ENCODE results near the gene NUFIP2.
A peak's percentile ranks its signal among the peaks of the same experiment; 100 is the strongest.
"Not testable (repeated sequence)": the region's sequence is repeated elsewhere in the genome, so short reads cannot be mapped to it uniquely, and the experiment has no call there.

Gene NUFIP2

DNA sequence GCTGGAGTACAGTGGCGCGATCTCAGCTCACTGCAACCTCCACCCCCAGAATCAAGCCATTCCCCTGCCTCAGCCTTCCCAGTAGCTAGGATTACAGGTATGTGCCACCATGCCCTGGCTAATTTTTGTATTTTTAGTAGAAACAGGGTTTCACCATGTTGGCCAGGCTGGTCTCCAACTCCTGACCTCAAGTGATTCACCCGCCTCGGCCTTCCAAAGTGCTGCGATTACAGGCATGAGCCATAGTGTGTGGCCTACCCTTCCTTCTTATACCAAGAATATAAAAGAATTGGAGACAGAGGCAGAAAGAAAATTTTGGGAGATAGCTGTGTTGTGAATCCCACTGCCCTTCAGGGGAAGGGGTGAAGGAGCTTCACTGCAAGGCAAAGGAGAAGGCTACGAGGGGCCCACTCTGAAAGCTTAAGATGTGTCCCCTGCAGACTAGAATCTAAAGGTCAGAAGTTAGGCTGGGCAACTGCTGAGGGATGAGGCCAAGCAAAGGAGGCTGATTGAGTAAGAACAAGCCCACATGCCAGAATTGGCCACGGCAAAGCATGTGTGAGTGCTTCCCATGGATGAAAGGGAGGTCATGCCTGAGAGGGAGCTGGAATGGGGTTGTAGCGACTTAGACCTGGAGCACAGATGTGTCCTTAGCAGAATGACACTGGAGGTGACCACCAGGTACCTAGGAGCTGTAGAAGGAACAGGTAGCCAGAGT lies 55.7 kb downstream of the NUFIP2 start:
- no peak for DNase-seq (ENCODE audit: low read depth, low spot score)

DNA sequence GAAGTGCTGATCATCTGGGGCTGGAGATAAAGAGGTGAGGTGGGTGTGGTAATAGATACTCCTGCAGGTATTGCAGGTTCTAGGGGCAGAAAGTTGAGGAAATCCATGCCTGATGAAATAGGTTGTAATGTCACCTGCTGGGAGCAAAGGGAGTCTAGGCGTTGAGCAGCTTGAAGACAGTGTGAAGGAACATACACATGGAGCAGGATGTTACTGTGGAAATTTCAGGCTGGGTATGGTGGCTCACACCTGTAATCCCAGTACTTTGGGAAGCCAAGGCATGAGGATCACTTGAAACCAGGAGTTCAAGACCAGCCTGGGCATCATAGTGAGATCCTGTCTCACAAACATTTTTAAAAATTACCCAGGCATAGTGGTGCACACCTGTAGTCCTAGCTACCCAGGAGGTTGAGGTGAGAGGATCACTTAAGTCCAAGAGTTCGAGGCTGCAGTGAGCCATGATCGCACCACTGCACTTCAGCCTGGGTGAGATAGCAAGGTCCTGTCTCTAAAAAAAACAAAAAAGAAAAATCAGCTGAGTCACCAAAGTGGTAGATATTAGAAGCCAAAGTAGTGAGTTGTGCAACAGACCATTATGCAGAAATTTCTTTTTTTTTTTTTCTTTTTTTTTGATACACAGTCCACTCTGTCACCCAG lies 56.3 kb downstream of the NUFIP2 start:
- DNase-seq (ENCODE audit: low read depth, low spot score): no peak

DNA sequence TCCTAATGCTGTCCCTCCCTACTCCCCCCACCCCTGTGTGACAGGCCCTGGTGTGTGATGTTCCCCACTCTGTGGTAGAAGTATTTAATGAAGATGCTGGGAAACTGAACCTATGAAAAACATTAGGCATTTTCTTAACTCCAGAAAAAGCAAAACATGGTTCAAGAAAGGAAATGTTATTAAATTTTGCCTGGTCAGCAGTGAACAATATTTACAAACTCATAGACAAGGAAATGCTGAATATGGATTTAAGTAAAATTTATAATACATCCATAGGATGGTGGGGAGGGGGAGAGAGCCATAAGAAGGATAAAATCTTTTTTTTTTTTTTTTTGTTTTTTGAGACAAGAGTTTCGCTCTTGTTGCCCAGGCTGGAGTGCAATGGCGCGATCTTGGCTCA lies 58.0 kb downstream of the NUFIP2 start:
- DNase-seq (ENCODE audit: low read depth, low spot score): no peak

DNA sequence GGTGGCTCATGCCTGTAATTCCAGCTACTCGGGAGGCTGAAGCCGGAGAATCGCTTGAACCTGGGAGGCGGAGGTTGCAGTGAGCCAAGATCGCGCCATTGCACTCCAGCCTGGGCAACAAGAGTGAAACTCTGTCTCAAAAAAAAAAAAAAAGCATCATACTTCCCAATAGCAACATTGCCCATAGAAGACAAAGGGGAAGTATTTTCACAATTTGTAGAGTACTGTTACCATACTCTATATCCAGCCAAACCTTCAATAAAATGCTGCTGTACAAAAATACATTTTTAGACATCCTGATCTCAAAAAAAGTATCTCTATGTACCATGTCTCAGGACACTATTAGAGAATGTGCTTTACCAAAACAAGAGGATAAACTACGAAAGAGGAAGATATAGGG lies 59.0 kb downstream of the NUFIP2 start:
- DNase-seq (ENCODE audit: low read depth, low spot score): not testable (repeated sequence)

DNA sequence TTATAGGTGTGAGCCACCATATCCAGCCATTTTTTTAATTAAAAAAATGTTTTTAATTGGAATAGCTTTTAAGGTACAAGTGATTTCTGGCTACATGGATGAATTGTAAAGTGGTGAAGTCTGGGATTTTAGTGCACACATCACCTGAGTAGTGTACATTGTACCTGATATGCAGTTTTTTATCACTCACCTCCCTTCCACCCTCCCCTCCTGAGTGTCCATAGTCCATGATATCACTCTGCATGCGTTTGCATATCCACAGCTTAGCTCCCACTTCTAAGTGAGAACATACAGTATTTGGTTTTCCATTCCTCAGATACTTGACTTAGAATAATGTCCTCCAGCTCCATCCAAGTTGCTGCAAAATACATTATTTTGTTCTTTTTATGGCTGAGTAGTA lies 60.6 kb downstream of the NUFIP2 start:
- no peak for DNase-seq (ENCODE audit: low read depth, low spot score)

DNA sequence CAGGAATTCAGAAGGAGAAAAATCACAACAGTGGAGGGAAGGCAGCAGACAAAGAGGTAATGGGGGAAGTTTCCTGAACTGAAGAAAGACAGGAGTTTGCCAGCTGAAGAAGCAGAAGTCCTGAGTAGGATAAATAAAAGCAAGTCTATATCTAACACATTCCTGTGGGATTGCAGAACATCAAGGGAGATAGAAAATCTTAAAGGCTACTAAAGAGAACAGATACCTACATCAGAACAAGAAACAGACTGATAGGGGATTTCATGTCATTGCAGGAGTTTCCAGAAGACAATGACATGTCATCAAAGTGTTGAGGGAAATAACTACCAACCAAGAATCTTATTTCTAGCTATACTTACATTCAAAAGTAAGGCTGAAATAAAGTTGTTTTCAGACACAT lies 68.6 kb downstream of the NUFIP2 start:
- DNase-seq (ENCODE audit: low read depth, low spot score): no peak

DNA sequence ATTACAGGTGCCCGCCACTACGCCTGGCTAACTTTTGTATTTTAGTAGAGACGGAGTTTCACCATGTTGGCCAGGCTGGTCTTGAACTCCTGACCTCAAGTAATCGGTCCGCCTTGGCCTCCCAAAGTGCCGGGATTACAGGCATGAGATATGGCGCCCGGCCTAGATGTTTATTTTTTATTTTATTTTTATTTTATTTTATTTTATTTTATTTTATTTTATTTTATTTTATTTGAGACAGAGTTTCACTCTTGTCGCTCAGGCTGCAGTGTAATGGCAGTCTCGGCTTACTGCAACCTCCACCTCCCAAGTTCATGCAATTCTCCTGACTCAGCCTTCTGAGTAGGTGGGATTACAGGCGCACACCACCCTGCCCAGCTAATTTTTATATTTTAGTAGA lies 72.6 kb downstream of the NUFIP2 start:
- not testable (repeated sequence) for DNase-seq (ENCODE audit: low read depth, low spot score)

DNA sequence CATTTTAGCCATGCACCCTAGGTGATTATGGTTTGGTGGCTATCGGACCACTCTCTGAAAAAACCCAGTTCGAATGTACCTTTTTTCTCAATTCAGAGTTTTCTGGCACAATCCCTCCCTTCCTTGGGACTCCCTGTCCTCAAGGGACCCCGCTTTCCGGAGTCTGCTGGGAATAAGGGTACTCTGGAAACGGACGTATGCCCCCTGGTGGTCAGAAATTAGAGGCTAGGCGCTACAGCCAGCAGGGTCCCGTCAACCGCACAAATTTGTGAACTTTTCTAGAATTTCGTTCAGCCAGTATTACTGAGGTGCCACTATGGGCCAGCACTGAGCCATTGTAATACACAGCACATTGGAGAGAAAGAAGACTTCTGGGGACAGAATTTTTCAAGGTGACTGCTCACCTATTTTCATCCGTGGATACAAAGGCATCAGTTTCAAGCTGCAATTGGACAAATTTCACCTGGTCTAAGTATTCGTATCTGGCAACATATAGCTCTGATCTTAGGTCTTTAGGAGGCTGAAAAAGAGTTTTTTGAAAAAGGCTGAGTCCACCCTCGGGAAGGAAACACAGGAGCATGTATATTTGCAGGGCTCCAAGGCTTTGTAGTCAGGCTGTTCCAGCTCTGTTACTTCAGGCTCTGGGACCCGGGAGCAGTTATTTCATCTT lies 74.4 kb downstream of the NUFIP2 start:
- peak; percentile 74 for DNase-seq (ENCODE audit: low read depth, low spot score)

DNA sequence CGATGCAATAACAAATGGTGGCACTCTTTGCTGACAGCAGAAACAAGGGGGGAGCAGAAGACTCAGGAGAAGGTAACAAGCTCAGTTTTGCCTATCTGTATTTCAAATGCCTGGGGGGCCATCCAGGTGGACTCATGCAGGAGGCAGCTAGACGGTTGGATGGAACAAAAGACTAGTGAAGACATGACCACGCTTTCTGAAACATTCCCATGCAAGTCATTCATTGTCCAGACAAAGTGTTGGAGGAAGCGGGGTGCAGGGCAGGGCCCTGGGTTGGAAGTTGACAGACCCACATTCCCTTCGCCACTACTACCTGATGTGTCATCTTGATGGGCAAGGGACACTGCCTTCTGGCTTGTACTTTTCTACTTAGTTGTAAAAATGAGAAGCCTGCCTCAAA lies 77.1 kb downstream of the NUFIP2 start:
- DNase-seq (ENCODE audit: low read depth, low spot score): no peak

DNA sequence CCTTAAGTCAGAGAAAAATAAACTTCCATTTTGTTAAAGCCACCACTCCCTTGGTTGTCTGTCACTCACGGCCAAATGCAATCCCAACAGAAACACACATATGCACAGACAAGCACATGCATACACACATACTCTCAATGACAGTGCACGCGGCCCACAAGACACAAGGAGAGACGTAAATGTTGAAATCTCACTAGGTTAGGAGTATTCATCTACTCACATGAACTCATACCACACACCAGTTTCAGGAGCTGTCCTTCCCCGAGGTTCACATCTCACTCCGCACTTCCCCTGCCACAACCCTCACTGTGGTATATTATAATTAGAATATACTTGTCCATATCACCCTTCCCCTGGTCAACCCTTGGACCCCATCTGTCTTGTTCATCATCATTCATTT lies 77.8 kb downstream of the NUFIP2 start:
- DNase-seq (ENCODE audit: low read depth, low spot score): no peak

DNA sequence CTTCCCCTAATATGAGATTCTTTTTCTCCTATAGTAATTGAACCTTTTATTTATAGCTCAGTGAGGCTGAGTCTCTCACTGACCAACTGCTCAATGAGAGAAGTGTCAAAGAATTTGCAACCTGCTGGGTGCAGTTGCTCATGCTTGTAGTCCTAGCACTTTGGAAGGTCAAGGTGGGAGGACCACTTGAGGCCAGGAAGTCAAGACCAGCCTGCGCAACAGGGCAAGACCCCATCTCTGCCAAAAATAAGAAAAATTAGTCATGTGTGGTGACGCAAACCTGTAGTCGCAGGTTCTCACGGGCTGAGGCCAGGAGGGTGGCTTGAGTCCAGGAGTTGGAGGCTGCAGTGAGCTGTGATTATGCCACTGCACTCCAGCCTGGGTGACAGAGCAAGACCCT lies 78.2 kb downstream of the NUFIP2 start:
- DNase-seq (ENCODE audit: low read depth, low spot score): no peak

DNA sequence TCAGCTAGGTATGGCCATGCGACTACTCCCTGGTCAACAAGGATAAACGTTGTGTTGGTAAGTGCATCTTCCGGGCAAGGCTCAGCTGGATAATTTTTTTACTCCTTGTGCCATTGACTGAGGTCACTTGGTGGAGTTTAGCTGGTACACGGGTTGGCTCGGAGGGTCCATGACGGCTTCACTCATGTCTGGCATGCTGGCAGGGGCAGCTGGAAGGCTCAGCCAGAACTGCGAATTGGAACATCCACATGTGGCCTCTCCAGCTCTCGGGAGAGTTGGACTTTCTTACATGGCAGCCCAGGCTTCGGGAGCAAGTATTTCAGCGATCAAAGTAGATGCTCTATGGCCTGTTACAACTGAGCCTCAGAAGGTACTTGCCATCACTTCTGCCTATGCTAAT lies 78.8 kb downstream of the NUFIP2 start:
- no peak for DNase-seq (ENCODE audit: low read depth, low spot score)

DNA sequence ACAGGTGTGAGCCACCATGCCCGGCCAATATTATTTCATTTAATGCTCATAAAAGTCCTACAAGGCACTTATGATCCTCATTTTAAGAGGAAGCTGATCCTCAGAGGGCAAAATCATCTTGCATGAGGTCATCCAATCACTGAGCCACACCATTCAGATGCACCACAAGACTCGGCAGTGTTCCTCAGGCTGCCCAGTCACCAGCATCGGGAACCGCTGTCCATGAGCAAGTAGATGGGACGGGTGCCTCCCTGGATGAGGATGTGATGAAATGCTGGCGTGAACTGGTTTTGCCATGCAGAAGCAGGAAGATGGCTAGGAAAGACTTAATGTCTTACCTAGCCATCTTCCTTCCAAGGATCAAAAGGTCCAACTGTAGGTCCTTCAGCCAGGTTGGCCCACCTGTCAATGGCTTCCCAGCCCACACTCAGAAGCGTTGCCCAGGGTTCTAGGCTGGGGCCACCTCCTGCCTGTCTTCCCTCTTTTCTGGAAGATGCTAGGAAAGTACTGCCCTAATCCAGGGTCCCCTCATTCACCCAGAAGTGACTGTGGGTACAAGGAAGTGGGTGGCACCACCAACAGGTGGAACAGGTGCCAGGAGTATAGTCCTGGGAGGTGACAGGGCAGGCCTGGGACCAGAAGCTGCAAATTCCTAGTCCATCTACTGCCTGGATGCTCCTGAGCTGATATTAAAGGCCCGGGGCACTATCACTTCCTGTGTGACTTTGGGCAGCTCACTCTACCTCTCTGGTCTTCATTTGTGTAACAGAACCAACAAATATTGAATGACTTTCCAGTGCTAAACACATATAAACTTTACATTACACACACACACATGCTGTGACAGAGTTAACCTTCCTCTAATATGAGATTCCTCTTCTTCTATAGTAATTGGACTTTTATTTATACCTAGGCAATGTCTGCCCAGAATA lies 79.5 kb downstream of the NUFIP2 start:
- DNase-seq (ENCODE audit: low read depth, low spot score): no peak

DNA sequence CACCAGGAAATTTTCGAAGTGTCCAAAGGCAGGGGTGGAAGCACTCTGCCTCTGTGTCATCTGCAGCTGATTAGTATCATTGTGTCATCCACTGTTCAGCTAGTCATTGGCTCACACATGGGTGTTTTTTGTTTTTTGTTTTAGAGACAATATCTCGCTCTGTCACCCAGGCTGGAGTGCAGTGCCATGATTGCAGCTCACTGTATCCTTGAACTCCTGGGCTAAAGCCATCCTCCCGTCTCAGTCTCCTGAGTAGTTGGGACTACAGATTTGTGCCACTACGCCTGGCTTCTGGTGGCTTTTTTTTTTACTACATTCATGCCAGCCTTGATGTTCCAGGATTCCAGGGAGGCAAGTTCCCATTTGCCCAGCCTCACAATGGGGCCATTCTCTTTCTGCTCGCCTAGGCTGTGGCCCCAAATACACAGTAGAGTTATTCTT lies 81.2 kb downstream of the NUFIP2 start:
- DNase-seq (ENCODE audit: low read depth, low spot score): no peak

DNA sequence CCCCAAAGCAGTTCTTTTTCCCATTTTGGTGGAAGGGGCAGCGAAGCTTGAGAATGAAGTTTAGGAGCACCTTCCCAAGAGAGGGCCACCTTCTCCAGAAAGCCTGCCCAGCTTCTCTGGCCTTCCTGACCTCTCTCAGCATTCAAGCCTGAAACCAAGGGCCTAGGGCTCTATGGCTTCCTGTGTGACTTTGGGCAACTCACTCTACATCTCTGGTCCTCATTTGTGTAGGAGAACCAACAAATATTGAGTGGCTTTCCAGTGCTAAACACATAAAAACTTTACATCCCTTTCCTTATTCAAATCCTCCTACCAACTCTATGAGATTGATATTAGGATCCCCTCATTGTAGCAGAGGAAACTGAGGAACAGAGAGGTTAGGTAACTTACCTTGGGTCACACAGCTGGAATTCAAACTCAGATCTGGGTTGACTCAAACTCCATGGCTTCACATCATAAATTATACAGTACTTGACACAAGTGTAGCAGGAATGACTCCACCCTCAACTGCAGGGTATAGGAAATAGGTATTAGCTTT lies 81.8 kb downstream of the NUFIP2 start:
- DNase-seq (ENCODE audit: low read depth, low spot score): no peak

DNA sequence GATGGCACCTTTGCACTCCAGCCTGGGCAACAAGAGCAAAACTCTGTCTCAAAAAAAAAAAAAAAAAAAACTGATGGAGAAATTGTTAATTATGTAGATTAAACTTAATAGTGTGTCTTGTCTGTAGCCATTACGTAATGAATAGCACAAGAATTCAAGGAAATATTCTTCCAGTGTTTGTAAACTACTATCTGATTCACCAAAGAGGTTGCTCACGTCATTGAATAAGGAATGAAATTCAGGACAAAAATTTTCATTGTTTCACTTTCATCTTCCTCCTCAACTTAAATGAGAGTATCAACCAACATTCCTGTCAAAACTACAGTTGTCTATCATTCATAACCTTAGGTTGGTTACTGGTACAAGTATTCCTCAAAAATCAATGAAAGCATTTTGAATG lies 83.1 kb downstream of the NUFIP2 start:
- DNase-seq (ENCODE audit: low read depth, low spot score): no peak

DNA sequence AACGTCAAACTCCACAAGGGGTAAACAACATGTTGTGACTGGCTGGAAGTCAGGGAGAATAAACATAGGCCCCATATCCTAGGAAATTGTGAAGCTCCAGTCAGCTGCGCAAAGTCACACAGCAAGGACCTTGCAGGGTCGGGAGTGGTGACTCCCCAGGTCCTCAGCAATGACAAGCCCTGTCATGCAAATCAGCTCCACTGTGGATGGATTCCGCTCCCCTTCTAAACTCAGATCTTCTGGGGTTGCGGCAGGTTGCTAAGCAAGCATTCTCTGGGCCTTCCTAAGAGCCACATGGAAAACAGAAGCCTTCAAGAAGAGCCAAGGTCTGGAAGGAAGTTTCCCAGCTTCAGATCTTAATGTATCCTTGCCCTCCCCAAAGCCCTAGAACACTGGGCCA lies 84.9 kb downstream of the NUFIP2 start:
- DNase-seq (ENCODE audit: low read depth, low spot score): no peak

DNA sequence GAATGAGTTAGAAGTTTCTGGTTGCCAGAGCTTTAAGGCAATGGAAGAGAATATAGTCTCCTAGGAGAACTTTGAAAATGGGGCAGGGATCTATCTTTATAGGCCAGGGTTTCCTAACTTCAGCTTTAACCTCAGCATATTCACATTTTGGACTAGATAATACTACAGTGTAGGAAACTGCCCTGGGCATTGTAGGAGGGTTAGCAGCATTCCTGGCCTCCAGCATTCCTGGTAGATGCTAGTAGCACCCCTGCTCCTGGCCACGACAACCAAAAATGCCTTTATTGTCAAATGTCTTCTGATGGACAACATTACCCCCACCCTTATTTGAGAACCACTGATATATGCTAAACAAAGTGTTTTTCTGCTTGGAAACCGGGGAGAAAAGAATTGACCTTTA lies 86.0 kb downstream of the NUFIP2 start:
- no peak for DNase-seq (ENCODE audit: low read depth, low spot score)
